ENCODE measurements around the gene TRIM44.
A peak's percentile ranks its signal among the peaks of the same experiment; 100 is the strongest.

TRIM44 gene

DNA sequence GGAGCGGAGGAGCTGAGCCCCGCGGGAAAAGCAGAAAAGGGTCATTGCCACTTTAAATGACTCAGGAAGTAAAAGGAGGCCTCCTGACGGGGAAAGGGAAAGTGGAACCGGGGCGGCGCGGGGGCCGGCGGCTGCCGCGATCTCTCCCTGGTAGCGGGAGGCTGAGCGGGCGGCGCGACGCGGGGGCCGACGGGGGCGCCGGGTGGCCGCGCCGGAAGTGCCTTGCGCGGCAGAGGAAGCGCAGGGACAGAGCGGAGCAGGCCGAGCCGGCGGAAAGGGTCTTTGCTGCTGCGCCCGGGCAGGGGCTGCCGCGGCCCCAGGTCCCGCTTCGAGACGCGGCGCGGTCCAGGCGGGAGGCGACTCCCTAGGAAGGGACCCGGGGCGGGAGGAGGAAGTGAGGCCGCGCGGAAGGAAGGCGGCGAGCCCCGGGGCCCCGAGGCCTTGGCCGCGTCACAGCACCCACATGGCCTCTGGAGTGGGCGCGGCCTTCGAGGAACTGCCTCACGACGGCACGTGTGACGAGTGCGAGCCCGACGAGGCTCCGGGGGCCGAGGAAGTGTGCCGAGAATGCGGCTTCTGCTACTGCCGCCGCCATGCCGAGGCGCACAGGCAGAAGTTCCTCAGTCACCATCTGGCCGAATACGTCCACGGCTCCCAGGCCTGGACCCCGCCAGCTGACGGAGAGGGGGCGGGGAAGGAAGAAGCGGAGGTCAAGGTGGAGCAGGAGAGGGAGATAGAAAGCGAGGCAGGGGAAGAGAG is at the start of gene TRIM44:
TRIM44 (plus strand) TSS at position 127 of the 759 bp plus-strand sequence; CDS start at position 464, 337 bp downstream.
- H3K4me3 ChIP-seq (ENCODE audit: low read depth, low read length): peak within 1 kb of the TSS; percentile 88
- peaks cover 28% of the 10 kb centered on the region for H3K36me3 ChIP-seq (ENCODE audit: insufficient read depth, low read length)
- H3K27ac ChIP-seq (ENCODE audit: low read depth, low read length): peak within 1 kb of the TSS; percentile 91
- peak within 1 kb of the TSS; percentile 95 for H2AFZ ChIP-seq (ENCODE audit: low read length, unreplicated experiment)
- peaks cover 11% of the 10 kb centered on the region for H3K4me1 ChIP-seq (ENCODE audit: control insufficient read depth, insufficient read depth, low read length, unreplicated experiment)
- peaks cover 46% of the 10 kb centered on the region for H3K79me2 ChIP-seq (ENCODE audit: control insufficient read depth, insufficient read depth, low read length, unreplicated experiment)
- H3K27me3 ChIP-seq (ENCODE audit: insufficient read depth, low read length): no peaks in the 10 kb centered on the region

- Histone ChIP-seq H2AFZ (ENCODE audit: low read length, unreplicated experiment) (no peak overlapping the region), H3K27me3 (ENCODE audit: insufficient read depth, low read length) (no peaks in the 10 kb centered on the region), H3K36me3 (ENCODE audit: insufficient read depth, low read length) (no peaks in the 10 kb centered on the region), H3K4me1 (ENCODE audit: control insufficient read depth, insufficient read depth, low read length, unreplicated experiment) (peaks cover 18% of the 10 kb centered on the region), H3K4me3 (ENCODE audit: low read depth, low read length) (no peak overlapping the region), H3K27ac (ENCODE audit: low read depth, low read length) (no peak overlapping the region), H3K79me2 (ENCODE audit: control insufficient read depth, insufficient read depth, low read length, unreplicated experiment) (peaks cover 15% of the 10 kb centered on the region)
Measured at GRCh38 chr11:35614939-35615569, 47.5 kb upstream of the TRIM44 start.

DNA sequence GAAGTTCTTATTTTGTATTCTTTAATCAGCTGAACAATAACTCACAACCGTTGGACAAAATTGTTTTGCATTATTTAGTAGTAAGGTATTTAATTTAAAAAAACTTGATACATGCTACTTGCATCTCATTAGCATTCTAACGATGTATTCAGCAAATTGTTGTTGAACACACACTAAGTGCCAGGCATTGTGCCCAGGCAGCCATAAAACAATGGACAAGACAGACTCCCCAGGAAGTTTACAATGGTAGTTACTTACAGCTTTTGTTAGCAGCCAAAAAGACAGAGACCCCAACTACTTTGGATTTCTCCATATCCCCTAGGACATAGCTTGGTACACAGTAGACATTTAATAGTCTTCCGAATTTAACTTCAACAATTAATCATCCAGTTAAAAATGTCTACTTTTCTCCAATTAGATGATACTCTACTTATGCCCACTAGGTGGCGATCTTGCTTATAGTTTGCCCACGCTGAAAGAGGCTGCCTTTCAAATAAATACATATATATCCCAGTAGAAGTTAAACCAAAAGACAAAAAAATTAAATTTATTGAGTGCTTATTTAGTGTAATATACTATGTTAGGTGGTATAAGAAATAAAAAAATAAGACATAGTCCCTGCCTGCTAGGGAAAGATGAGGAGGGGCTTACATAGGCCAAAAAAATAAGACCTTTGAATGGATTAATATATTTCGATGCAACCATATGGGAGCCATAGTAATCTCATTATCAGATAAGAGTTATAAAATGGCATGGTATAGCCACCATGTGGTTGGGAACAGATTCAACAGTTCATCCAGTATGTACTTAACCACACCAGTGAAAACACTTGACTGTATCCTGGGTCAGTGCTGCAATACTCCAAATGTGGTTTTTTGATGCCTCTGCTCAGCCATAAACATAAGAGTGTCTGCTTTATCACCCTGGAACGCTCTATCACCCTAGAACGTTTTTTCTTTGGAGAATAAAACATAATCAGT is 46.4 kb upstream of the TRIM44 start:
- Histone ChIP-seq H3K36me3 (ENCODE audit: insufficient read depth, low read length) (no peaks in the 10 kb centered on the region), H3K27me3 (ENCODE audit: insufficient read depth, low read length) (no peaks in the 10 kb centered on the region), H2AFZ (ENCODE audit: low read length, unreplicated experiment) (no peak overlapping the region), H3K4me1 (ENCODE audit: control insufficient read depth, insufficient read depth, low read length, unreplicated experiment) (peaks cover 23% of the 10 kb centered on the region), H3K4me3 (ENCODE audit: low read depth, low read length) (no peak overlapping the region), H3K27ac (ENCODE audit: low read depth, low read length) (peak overlapping the region; percentile 38; the same call in 1 of the 2 replicates), H3K79me2 (ENCODE audit: control insufficient read depth, insufficient read depth, low read length, unreplicated experiment) (peaks cover 25% of the 10 kb centered on the region)

DNA sequence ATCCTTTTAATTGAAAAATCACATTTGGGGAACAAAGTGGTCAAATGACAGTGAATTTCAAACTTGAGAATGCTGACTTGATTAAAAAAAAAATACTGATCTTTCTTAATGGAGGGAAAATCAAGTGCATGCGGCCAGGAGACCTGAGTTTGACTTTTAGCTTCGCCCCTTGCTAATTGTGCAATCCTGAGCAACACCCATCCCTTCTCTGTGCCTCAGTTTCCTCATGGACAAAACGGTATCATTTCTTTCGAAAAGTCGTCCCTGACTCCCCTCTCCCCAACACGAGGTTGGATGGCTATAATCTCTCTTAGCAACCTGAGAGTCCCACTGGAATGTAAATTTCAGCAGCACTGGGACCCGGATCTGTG is 45.3 kb upstream of the TRIM44 start:
- H2AFZ ChIP-seq (ENCODE audit: low read length, unreplicated experiment): peak overlapping the region; percentile 53
- peak overlapping the region; percentile 90 for H3K27ac ChIP-seq (ENCODE audit: low read depth, low read length)
- peaks cover 27% of the 10 kb centered on the region for H3K79me2 ChIP-seq (ENCODE audit: control insufficient read depth, insufficient read depth, low read length, unreplicated experiment)
- peak overlapping the region; percentile 75 for H3K4me3 ChIP-seq (ENCODE audit: low read depth, low read length)
- peaks cover 34% of the 10 kb centered on the region for H3K4me1 ChIP-seq (ENCODE audit: control insufficient read depth, insufficient read depth, low read length, unreplicated experiment)
- no peaks in the 10 kb centered on the region for H3K27me3 ChIP-seq (ENCODE audit: insufficient read depth, low read length)
- H3K36me3 ChIP-seq (ENCODE audit: insufficient read depth, low read length): no peaks in the 10 kb centered on the region

GRCh38 chr11:35617687-35618496 is 44.7 kb upstream of the TRIM44 start, which contains the start of gene FJX1:
FJX1 (plus strand) TSS chr11:35618460; CDS start chr11:35618637, 177 bp downstream.
- Histone ChIP-seq H3K79me2 (ENCODE audit: control insufficient read depth, insufficient read depth, low read length, unreplicated experiment) (peaks cover 27% of the 10 kb centered on the region), H2AFZ (ENCODE audit: low read length, unreplicated experiment) (peak within 1 kb of the TSS; percentile 53), H3K4me1 (ENCODE audit: control insufficient read depth, insufficient read depth, low read length, unreplicated experiment) (peaks cover 40% of the 10 kb centered on the region), H3K27ac (ENCODE audit: low read depth, low read length) (peak within 1 kb of the TSS; percentile 90), H3K4me3 (ENCODE audit: low read depth, low read length) (peak within 1 kb of the TSS; percentile 75), H3K36me3 (ENCODE audit: insufficient read depth, low read length) (no peaks in the 10 kb centered on the region), H3K27me3 (ENCODE audit: insufficient read depth, low read length) (no peaks in the 10 kb centered on the region)

- Histone ChIP-seq H3K4me3 (ENCODE audit: low read depth, low read length) (peak overlapping the region; percentile 75), H2AFZ (ENCODE audit: low read length, unreplicated experiment) (peak overlapping the region; percentile 44), H3K27ac (ENCODE audit: low read depth, low read length) (peak overlapping the region; percentile 90), H3K4me1 (ENCODE audit: control insufficient read depth, insufficient read depth, low read length, unreplicated experiment) (peaks cover 47% of the 10 kb centered on the region), H3K36me3 (ENCODE audit: insufficient read depth, low read length) (no peaks in the 10 kb centered on the region), H3K79me2 (ENCODE audit: control insufficient read depth, insufficient read depth, low read length, unreplicated experiment) (peaks cover 27% of the 10 kb centered on the region), H3K27me3 (ENCODE audit: insufficient read depth, low read length) (no peaks in the 10 kb centered on the region)
Measured at GRCh38 chr11:35618497-35619115, 44.0 kb upstream of the TRIM44 start.

DNA sequence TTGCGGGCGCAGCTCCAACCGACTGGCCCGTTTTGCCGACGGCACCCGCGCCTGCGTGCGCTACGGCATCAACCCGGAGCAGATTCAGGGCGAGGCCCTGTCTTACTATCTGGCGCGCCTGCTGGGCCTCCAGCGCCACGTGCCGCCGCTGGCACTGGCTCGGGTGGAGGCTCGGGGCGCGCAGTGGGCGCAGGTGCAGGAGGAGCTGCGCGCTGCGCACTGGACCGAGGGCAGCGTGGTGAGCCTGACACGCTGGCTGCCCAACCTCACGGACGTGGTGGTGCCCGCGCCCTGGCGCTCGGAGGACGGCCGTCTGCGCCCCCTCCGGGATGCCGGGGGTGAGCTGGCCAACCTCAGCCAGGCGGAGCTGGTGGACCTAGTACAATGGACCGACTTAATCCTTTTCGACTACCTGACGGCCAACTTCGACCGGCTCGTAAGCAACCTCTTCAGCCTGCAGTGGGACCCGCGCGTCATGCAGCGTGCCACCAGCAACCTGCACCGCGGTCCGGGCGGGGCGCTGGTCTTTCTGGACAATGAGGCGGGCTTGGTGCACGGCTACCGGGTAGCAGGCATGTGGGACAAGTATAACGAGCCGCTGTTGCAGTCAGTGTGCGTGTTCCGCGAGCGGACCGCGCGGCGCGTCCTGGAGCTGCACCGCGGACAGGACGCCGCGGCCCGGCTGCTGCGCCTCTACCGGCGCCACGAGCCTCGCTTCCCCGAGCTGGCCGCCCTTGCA is 43.3 kb upstream of the TRIM44 start:
- Histone ChIP-seq H2AFZ (ENCODE audit: low read length, unreplicated experiment) (peak overlapping the region; percentile 44), H3K27ac (ENCODE audit: low read depth, low read length) (peak overlapping the region; percentile 90; the same call in 1 of the 2 replicates)

DNA sequence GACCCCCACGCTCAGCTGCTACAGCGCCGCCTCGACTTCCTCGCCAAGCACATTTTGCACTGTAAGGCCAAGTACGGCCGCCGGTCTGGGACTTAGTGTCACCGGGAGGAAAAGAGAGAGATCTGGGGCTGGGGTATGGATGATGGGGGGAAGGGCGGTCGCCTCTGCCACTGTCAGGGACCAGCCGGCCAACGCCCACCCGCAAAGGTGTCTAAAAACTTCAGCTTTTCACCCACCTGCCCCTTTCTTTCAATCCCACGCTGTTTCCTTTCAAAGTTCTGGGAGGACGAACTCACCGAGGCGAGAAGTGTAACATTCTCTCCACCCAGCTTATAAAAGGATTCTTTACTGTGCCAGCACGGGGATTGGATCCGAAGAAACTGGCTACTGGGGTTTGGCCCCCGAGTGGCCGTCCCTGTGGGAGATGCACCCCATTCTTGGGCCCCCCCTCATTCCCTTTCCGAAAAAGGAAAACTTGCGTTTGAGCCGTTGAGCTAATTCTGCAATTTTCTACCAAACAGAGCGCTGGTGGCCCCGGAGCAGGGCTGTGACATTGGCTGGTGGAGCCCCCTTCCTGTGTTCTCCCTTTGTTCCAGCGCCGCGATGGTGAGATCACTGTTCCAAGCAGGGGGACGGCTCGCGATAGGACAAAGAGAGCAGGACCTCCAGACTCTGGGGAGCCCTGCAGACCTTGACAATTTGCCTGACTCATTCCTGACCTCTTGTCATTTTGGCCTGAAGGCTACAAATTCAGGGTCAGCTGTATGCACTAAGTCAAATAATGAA is 42.5 kb upstream of the TRIM44 start:
- peak overlapping the region; percentile 75 for H3K4me3 ChIP-seq (ENCODE audit: low read depth, low read length)
- no peaks in the 10 kb centered on the region for H3K36me3 ChIP-seq (ENCODE audit: insufficient read depth, low read length)
- peaks cover 27% of the 10 kb centered on the region for H3K79me2 ChIP-seq (ENCODE audit: control insufficient read depth, insufficient read depth, low read length, unreplicated experiment)
- peaks cover 60% of the 10 kb centered on the region for H3K4me1 ChIP-seq (ENCODE audit: control insufficient read depth, insufficient read depth, low read length, unreplicated experiment)
- peak overlapping the region; percentile 36; the same call in 1 of the 2 replicates for H3K27ac ChIP-seq (ENCODE audit: low read depth, low read length)
- no peaks in the 10 kb centered on the region for H3K27me3 ChIP-seq (ENCODE audit: insufficient read depth, low read length)
- no peak overlapping the region for H2AFZ ChIP-seq (ENCODE audit: low read length, unreplicated experiment)

More for the DNA sequence above, 43.3 kb upstream of the TRIM44 start:
- H3K4me3 ChIP-seq (ENCODE audit: low read depth, low read length): peak overlapping the region; percentile 75
- H3K79me2 ChIP-seq (ENCODE audit: control insufficient read depth, insufficient read depth, low read length, unreplicated experiment): peaks cover 27% of the 10 kb centered on the region
- H3K36me3 ChIP-seq (ENCODE audit: insufficient read depth, low read length): no peaks in the 10 kb centered on the region
- H3K4me1 ChIP-seq (ENCODE audit: control insufficient read depth, insufficient read depth, low read length, unreplicated experiment): peaks cover 54% of the 10 kb centered on the region
- H3K27me3 ChIP-seq (ENCODE audit: insufficient read depth, low read length): no peaks in the 10 kb centered on the region

Measured in ACC112 (cell line).